HUES48 (cell line): ENCODE data around the gene ALKBH1.
"Not testable (repeated sequence)": the region's sequence is repeated elsewhere in the genome, so short reads cannot be mapped to it uniquely, and the experiment has no call there.

ENCODE experiments used
- H3K27ac ChIP-seq: one replicate; pipeline ENCODE4 v1.7.0; 2013; ENCODE audit warnings: low read depth, low read length, inconsistent platforms
- H3K27me3 ChIP-seq: 2 replicates; pipeline ENCODE4 v1.6.1; 2013; ENCODE audit warnings: mild to moderate bottlenecking, low read length; ENCODE audit not compliant: control insufficient read depth, insufficient read depth
- H3K36me3 ChIP-seq: 2 replicates; pipeline ENCODE4 v1.6.1; 2013; ENCODE audit warnings: low read length; ENCODE audit not compliant: control insufficient read depth, insufficient read depth
- H3K4me1 ChIP-seq: 2 replicates; pipeline ENCODE4 v1.6.1; 2013; ENCODE audit warnings: mild to moderate bottlenecking, low read length; ENCODE audit not compliant: control insufficient read depth, insufficient read depth
- H3K4me3 ChIP-seq: 2 replicates; pipeline ENCODE4 v1.5.1; 2013; ENCODE audit warnings: mild to moderate bottlenecking, low read depth, low read length
- H3K9ac ChIP-seq: 2 replicates; pipeline ENCODE4 v1.6.1; 2013; ENCODE audit warnings: mild to moderate bottlenecking, low read depth, low read length, moderate library complexity
- H3K9me3 ChIP-seq: 2 replicates; pipeline ENCODE4 v1.6.1; 2013; ENCODE audit warnings: low read length; ENCODE audit not compliant: control insufficient read depth, insufficient read depth

The ALKBH1 gene

DNA sequence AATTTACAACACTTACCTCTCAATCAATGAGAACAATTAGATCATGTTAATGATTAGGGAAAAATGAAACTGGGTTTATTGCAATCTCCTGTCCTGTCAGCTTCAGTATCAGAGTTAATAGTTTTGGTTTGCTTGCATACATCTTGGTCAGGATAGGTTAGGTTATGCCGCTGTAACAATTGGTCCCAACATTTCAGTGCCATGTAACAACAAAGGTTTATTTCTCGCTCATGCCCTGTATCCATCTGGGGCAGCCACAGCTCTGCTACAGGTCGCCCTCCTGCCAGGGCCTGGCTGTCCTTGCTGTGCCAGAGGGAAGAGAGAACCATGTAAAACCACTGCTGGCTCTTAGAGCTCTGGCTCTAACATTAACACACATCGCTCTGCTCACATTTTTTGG, 60.9 kb downstream of the ALKBH1 start:
- Histone ChIP-seq H3K4me1 (no peaks in the 10 kb centered on the region), H3K27me3 (no peaks in the 10 kb centered on the region), H3K27ac (no peak overlapping the region), H3K9ac (no peak overlapping the region), H3K4me3 (no peak overlapping the region), H3K9me3 (no peaks in the 10 kb centered on the region), H3K36me3 (no peaks in the 10 kb centered on the region)

DNA sequence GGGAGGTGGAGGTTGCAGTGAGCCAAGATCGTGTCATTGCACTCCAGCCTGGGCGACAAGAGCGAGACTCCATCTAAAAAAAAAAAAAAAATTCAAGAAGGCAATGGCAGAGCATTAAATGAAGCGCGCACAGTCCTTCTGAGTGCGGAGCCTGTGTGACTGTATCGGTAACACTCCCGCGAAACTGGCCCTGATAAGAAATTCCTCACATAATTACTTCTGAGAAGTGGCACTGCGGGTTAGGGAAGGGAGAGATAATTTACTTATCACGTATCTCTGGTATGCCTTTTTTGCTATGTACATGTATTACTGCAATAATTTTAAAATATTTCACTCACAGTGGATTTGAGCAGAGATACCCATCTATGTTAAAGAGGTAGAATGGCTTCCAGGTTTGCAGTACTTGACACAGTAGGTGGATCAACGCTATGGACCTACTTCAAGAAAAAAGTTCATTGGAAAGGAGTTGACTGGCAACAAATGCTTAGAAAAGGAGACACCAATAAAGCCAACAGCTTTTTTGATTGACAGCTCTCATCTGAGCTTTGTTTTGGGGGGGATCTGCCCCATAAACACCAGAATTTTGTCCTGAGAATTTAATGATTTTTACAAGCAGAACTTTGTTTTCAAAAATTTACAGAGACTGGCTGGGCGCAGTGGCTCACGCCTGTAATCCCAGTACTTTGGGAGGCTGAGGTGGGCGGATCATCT, 62.1 kb downstream of the ALKBH1 start:
- Histone ChIP-seq H3K4me1 (no peaks in the 10 kb centered on the region), H3K9ac (no peak overlapping the region), H3K9me3 (no peaks in the 10 kb centered on the region), H3K36me3 (no peaks in the 10 kb centered on the region), H3K4me3 (no peak overlapping the region), H3K27ac (no peak overlapping the region), H3K27me3 (no peaks in the 10 kb centered on the region)

DNA sequence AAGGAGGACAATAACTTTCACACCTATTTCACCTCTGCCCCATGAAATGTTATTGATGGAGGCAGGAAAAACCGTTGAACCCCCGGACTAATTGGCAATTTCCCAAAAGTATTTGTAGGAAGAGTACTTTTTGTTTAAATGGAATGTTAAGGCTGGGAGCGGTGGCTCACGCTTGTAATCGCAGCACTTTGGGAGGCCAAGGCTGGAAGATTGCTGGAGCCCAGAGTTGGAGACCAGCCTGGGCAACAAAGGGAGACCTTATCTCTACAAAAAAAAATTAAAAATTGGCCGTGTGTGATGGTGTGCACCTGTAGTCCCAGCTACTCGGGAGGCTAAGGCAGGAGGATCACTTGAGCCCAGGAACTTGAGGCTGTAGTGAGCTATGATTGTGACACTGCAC, 65.4 kb downstream of the ALKBH1 start:
- Histone ChIP-seq H3K4me1 (no peaks in the 10 kb centered on the region), H3K4me3 (no peak overlapping the region), H3K27ac (no peak overlapping the region)

DNA sequence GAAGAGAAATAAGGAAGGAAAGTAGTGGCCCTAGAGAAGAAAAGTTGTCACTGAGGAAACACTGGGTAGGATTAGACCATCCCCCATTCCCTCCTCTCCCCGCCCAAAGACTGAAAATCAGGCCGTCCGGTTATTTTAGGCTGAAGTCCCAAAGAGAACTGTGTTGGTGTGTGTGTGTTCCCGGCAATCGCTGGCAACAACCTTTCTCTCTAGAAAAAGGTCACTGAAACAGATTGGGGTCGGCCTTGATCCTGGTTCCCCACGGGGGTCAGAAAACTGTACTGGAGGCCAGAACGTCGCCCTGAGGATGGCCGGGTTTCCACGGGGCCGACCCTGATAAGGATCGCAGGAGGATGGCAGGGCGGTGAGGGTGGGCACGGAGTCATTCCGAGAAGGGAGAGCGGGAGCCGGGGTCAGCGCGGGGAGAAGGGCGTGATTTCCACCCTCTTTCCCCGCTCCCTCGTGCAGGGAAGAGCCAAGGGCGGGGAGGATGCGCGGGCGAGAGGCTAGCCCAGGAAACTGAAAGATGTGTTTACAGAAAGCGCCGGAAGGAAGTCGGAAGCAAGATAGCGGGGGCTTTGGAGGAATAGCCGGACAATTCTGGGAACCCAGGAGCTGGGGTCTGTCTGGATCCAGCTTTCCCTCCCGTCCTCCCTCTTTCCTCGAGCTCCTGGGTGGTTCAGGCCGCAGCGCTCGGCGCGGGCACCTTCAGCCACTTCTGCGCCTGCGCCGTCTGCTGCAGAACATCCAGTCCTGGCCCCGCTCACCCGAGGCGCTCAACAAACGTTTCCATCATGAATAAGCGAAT, 66.1 kb downstream of the ALKBH1 start:
- H3K4me3 ChIP-seq: no peak overlapping the region
- H3K9ac ChIP-seq: no peak overlapping the region
- H3K36me3 ChIP-seq: no peaks in the 10 kb centered on the region
- H3K27me3 ChIP-seq: no peaks in the 10 kb centered on the region
- H3K4me1 ChIP-seq: no peaks in the 10 kb centered on the region
- H3K27ac ChIP-seq: no peak overlapping the region
- H3K9me3 ChIP-seq: no peaks in the 10 kb centered on the region

More for the DNA sequence above, 65.4 kb downstream of the ALKBH1 start:
- H3K36me3 ChIP-seq: no peaks in the 10 kb centered on the region
- H3K9me3 ChIP-seq: no peaks in the 10 kb centered on the region
- no peaks in the 10 kb centered on the region for H3K27me3 ChIP-seq
- H3K9ac ChIP-seq: no peak overlapping the region

DNA sequence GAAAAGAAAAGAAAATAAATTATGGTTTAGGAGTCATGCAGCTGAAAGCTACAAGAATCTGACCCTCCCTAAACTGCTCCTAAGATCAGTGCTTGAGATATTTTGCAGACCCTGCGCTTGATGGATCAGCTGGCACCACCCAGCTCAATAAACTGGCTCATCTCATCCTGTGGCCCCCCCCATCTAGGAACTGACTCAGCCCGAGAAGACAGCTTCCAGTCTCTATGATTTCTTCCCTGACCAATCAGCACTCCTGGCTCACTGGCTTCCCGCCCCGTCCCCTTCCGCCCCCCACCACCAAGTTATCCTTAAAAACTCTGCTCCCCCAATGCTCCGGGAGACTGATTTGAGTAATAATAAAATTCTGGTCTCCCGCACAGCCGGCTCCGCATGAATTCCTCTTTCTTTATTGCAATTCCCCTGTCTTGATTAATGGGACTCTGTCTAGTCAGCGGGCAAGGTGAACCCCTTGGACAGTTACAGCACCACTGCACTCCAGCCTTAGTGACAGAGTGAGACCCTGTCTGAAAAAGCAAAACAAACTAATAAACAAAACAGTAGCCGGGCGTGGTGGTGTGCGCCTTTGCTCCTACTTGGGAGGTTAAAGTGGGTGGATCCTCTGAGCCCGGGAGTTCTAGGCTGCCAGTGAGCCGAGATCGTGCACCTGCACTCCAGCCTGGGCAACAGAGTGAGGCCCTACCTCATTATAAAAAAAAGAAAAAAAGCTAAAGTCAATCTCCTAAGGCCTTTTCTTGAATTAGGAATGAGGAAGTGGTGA, 66.9 kb downstream of the ALKBH1 start:
- no peaks in the 10 kb centered on the region for H3K27me3 ChIP-seq
- H3K9me3 ChIP-seq: no peaks in the 10 kb centered on the region
- no peak overlapping the region for H3K4me3 ChIP-seq
- no peaks in the 10 kb centered on the region for H3K36me3 ChIP-seq
- no peaks in the 10 kb centered on the region for H3K4me1 ChIP-seq
- no peak overlapping the region for H3K27ac ChIP-seq
- no peak overlapping the region for H3K9ac ChIP-seq

DNA sequence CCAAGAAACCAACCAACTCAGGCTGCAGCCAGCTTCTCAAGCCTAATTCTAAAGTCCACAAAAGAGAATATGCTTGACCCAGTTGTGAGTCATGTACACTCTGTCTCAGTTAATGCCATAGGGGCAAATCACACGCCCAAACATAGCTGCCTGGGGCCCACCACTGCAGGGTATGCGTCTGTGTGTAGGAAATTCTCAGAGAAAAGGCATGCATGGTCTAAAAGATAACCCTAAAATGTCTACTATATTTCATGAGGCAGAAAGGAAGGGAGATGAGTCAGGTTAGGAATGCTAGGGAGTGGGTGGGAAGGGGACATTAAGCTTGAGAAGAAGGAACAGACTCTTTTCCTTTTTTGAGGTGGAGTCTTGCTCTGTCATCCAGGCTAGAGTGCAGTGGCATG, 69.1 kb downstream of the ALKBH1 start:
- no peaks in the 10 kb centered on the region for H3K27me3 ChIP-seq
- H3K9ac ChIP-seq: no peak overlapping the region
- no peaks in the 10 kb centered on the region for H3K36me3 ChIP-seq
- peaks cover 10% of the 10 kb centered on the region for H3K9me3 ChIP-seq
- no peaks in the 10 kb centered on the region for H3K4me1 ChIP-seq
- H3K4me3 ChIP-seq: no peak overlapping the region
- H3K27ac ChIP-seq: no peak overlapping the region

DNA sequence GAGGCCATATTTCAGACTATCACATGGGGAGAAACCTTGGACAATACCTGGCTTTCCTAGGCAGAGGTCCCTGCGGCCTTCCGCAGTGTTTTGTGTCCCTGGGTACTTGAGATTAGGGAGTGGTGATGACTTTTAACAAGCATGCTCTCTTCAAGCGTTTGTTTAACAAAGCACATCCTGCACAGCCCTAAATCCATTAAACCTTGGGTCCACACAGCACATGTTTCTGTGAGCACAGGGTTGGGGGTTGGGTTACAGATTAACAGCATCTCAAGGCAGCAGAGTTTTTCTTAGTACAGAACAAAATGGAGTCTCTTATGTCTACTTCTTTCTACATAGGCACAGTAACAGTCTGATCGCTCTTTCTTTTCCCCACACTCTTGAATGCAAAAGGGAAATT, 72.0 kb downstream of the ALKBH1 start:
- H3K27me3 ChIP-seq, H3K4me1 ChIP-seq, H3K4me3 ChIP-seq, H3K27ac ChIP-seq, H3K9ac ChIP-seq, H3K36me3 ChIP-seq: not testable (repeated sequence)
- H3K9me3 ChIP-seq: peaks cover 20% of the 10 kb centered on the region

DNA sequence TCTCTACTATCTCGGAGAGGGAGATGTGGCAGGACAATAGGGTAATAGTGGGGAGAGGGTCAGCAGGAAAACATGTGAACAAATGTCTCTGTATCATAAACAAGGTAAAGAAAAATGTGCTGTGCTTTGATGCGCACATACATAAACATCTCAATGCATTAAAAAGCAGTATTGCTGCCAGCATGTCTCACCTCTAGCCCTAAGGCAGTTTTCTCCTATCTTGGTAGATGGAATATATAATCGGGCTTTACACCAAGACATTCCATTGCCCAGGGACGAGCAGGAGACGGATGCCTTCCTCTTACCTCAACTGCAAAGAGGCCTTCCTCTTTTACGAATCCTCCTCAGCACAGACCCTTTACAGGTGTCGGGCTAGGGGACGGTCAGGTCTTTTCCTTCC, 72.4 kb downstream of the ALKBH1 start:
- peaks cover 20% of the 10 kb centered on the region for H3K9me3 ChIP-seq
- not testable (repeated sequence) for H3K4me3 ChIP-seq, H3K36me3 ChIP-seq, H3K9ac ChIP-seq, H3K27ac ChIP-seq, H3K4me1 ChIP-seq, H3K27me3 ChIP-seq

DNA sequence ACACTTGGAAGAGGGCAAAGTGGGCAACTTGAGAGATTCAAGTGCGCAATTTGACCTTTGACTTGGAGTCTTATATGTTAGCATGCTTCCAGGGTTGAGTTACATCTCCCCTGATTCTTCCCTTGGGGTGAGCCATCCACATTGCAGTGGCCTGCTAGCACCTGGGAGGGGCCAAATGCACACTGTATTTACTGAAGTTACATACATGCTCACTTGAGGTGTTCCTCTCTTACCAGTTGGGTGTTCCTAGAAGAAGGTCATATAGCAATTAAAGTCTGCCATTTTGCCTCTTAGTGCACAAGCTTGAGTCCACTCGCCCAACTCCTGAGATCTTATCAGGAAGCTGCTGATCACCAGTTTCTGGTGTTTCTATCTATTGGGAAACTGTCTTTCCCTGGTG, 77.7 kb downstream of the ALKBH1 start:
- Histone ChIP-seq H3K9me3 (peaks cover 27% of the 10 kb centered on the region), H3K27me3 (no peaks in the 10 kb centered on the region), H3K27ac (no peak overlapping the region), H3K36me3 (no peaks in the 10 kb centered on the region), H3K9ac (no peak overlapping the region), H3K4me3 (no peak overlapping the region), H3K4me1 (no peaks in the 10 kb centered on the region)

DNA sequence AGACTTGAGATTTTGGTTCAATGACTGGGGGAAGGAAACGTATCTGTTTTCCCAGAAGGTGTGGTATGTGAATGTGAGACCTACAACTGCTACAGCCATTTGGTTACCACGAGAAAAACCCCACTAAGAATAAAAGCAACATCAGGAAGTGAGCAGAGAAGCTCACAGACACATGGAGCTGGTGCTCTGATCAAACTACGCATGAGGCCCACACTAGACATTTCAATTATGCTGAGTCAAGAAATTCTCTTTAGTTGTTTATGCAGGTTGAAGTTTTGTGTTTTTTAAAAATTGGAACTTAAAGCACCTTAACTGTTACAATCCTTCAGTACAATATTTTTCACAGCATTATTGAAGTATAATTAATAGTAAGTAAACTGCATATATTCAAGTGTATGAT, 82.5 kb downstream of the ALKBH1 start:
- H3K27me3 ChIP-seq: no peaks in the 10 kb centered on the region
- H3K36me3 ChIP-seq: no peaks in the 10 kb centered on the region
- no peak overlapping the region for H3K9ac ChIP-seq
- no peak overlapping the region for H3K4me3 ChIP-seq
- H3K9me3 ChIP-seq: 0 out of 2 replicates have a peak, but pooled peaks cover 7% of the 10 kb centered on the region
- H3K4me1 ChIP-seq: no peaks in the 10 kb centered on the region
- H3K27ac ChIP-seq: no peak overlapping the region

DNA sequence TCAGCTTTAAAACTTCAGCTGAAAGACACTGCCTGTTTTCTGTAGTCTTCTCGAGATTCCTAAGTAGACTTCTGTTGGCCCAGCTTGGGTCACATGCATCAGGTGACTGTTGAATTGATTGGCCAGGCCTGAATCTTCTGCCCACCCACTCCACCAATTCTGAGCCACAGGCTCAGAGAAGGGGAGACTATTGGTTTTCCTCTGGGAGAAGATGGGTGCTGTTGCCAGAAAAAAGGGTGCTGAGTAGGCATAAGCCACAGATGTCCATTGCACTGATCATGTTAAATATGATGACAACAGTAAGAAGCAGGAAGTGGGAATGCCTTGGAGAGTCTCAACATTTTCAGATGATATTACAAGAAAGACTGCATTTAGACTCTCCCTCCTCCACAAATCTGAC, 84.6 kb downstream of the ALKBH1 start:
- Histone ChIP-seq H3K4me1 (0 out of 2 replicates have a peak, but pooled peaks cover 2% of the 10 kb centered on the region), H3K27me3 (no peaks in the 10 kb centered on the region), H3K4me3 (no peak overlapping the region), H3K27ac (no peak overlapping the region), H3K36me3 (no peaks in the 10 kb centered on the region), H3K9ac (no peak overlapping the region), H3K9me3 (no peaks in the 10 kb centered on the region)
